ENCODE results near the gene ADPRM.

GRCh38 chr17:10657148-10657547 lies 40.2 kb upstream of the ADPRM start, which contains the start of gene MYH3:
- TF ChIP-seq POLR2AphosphoS5 (IDR thresholded peaks at IDR 0.05) (no peak), CTCF (IDR thresholded peaks at IDR 0.05) (no peak), POLR2A (IDR thresholded peaks at IDR 0.05) (no peak), EP300 (IDR thresholded peaks at IDR 0.05) (no peak)

All from stomach (tissue), 4 donors.